ENCODE data around the gene AEBP1.

Gene AEBP1

DNA sequence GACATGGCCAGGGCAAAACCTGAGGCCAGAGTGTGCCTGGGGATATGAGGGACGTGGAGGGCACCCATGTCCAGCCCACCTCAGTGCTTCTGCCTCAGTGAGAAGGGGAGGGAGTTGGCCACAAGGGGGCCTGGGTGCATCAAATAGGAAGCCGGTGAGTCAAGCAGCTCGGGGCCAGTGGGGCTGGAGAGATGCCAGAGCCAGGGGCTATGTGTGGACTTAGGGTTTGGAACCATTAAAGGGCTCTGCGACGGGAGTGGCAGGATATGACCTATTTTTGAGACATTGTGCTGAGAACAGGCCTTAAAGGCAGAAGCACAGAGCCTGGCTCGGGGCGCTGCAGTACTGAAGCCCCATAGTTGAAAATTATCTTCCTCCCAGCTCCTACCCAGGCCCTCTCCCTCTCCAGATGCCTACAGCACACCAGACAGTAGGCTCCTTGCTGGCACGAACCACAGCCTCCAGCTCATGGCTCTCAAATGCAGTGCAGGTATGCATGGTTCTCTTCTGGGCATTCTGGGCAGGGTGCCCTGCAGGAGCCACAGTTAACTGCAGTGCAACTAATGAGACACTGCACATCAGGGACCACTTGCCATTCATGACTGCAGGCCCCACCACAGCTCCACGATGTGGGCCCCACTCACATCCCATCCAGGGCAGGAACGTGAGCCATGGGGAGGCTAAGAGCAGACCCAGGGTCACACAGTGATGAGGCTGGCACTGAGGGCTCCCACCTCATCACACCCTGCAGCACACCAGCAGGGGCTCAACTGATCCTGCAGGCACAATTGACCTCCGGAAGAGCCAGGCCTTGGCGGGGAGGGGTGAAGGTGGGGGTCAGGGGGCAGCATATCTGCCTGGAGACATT, 31.5 kb upstream of the AEBP1 start:
- TF ChIP-seq MAX (IDR thresholded peaks at IDR 0.05; ENCODE audit: low read depth, low read length) (no peak), POLR2A (IDR thresholded peaks at IDR 0.05; ENCODE audit: extremely low read depth, insufficient read length) (peak; percentile 32), MYC (IDR thresholded peaks at IDR 0.05; ENCODE audit: low read depth, low read length) (no peak)
- TF ChIP-seq, protein P1, sequence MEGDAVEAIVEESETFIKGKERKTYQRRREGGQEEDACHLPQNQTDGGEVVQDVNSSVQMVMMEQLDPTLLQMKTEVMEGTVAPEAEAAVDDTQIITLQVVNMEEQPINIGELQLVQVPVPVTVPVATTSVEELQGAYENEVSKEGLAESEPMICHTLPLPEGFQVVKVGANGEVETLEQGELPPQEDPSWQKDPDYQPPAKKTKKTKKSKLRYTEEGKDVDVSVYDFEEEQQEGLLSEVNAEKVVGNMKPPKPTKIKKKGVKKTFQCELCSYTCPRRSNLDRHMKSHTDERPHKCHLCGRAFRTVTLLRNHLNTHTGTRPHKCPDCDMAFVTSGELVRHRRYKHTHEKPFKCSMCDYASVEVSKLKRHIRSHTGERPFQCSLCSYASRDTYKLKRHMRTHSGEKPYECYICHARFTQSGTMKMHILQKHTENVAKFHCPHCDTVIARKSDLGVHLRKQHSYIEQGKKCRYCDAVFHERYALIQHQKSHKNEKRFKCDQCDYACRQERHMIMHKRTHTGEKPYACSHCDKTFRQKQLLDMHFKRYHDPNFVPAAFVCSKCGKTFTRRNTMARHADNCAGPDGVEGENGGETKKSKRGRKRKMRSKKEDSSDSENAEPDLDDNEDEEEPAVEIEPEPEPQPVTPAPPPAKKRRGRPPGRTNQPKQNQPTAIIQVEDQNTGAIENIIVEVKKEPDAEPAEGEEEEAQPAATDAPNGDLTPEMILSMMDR (IDR thresholded peaks at IDR 0.05; ENCODE audit: low read depth, low read length), result peak; percentile 92
- peak; percentile 83 for DNase-seq (ENCODE audit: low read depth)
- no peak overlapping the region for H3K4me3 ChIP-seq (ENCODE audit: low read depth, low read length)

- DNase-seq (ENCODE audit: low read depth), result peak; percentile 85
- TF ChIP-seq POLR2A (IDR thresholded peaks at IDR 0.05; ENCODE audit: extremely low read depth, insufficient read length) (peak; percentile 38), MAX (IDR thresholded peaks at IDR 0.05; ENCODE audit: low read depth, low read length) (no peak)
- no peak overlapping the region for H3K4me3 ChIP-seq (ENCODE audit: low read depth, low read length)
Observed at GRCh38 chr7:44073664-44074348, 30.3 kb upstream of the AEBP1 start.

GRCh38 chr7:44074349-44074695, 29.8 kb upstream of the AEBP1 start:
- H3K4me3 ChIP-seq (ENCODE audit: low read depth, low read length), result no peak overlapping the region
- TF ChIP-seq MYC (IDR thresholded peaks at IDR 0.05; ENCODE audit: low read depth, low read length) (no peak), POLR2A (IDR thresholded peaks at IDR 0.05; ENCODE audit: extremely low read depth, insufficient read length) (no peak), MAX (IDR thresholded peaks at IDR 0.05; ENCODE audit: low read depth, low read length) (no peak)
- TF ChIP-seq, protein P1 (IDR thresholded peaks at IDR 0.05; ENCODE audit: low read depth, low read length), result no peak
- DNase-seq (ENCODE audit: low read depth), result no peak

GRCh38 chr7:44075296-44076075, 28.7 kb upstream of the AEBP1 start:
- no peak for DNase-seq (ENCODE audit: low read depth)
- no peak overlapping the region for H3K4me3 ChIP-seq (ENCODE audit: low read depth, low read length)
- TF ChIP-seq, protein P1 (IDR thresholded peaks at IDR 0.05; ENCODE audit: low read depth, low read length), result no peak
- TF ChIP-seq POLR2A (IDR thresholded peaks at IDR 0.05; ENCODE audit: extremely low read depth, insufficient read length), result no peak
- TF ChIP-seq MAX (IDR thresholded peaks at IDR 0.05; ENCODE audit: low read depth, low read length), result no peak
- no peak for TF ChIP-seq MYC (IDR thresholded peaks at IDR 0.05; ENCODE audit: low read depth, low read length)

DNA sequence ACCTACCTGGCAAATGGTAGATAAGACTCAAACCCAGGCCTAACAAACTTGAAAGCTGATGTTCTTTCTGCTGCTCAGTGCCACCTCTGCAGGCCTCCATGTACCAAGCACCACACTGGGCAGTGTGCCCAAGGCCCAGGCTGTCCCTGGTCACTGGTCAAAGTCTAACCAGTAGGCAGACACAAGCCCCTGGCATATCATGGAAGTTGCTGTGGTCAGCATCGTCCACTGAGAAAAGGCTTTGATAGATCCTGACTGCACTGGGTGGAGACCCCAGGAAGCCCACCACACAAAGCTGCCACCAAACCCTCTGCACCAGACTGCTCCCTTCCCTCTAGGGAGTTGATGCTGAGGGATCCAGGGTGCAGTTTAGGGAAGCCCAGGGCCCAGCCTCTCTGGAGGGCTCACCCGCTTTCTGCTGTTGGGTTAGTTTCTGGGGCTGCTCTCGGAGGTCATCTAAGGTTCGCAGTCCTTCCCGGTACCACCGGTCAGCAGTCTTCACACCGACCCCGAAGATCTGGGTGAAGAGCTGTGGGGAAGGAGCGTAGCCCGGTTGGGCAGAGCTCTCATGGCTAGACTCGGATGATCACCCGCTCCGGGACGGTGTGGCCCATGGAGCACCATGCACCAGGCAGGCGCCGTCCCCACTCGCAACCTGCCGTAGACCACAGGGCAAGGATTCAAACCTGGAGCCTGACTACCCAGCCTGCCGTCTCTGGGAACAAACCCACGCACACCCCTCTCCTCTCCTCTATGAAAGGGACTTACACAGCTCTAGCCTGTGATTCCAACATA, 27.8 kb upstream of the AEBP1 start:
- no peak for DNase-seq (ENCODE audit: low read depth)
- TF ChIP-seq MAX (IDR thresholded peaks at IDR 0.05; ENCODE audit: low read depth, low read length), result no peak
- TF ChIP-seq MYC (IDR thresholded peaks at IDR 0.05; ENCODE audit: low read depth, low read length), result no peak
- TF ChIP-seq, protein P1 (IDR thresholded peaks at IDR 0.05; ENCODE audit: low read depth, low read length), result no peak
- TF ChIP-seq POLR2A (IDR thresholded peaks at IDR 0.05; ENCODE audit: extremely low read depth, insufficient read length), result no peak
- H3K4me3 ChIP-seq (ENCODE audit: low read depth, low read length), result no peak overlapping the region
